GM12801 (cell line): Measurements from ENCODE around the gene WDR64.

Experiments
- TF ChIP-seq, protein P1 (sequence below): IDR thresholded peaks from one replicate; pipeline ENCODE4 v1.5.1; 2011; ENCODE audit warnings: control low read depth; ENCODE audit not compliant: insufficient read length; ENCODE audit errors: extremely low read depth

WDR64 gene

DNA sequence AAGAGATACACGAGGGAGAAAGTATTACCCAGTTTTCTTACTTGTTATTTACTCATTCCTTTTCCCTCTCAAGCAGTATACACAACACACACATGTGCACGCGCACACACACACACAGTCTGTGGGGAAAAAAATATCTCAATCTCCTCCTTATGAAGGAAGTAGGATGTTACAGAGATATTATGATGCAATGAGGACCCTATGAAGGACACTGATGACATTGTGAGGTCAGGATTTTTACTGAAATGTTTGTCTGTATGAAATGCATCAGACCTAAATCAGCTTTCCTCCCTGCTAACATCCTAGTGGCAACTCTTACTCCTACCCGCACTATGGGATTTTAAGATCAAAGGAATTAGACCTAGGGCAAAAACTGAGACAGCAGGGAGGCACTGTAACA is at the start of gene WDR64:
WDR64 (plus strand) TSS at position 270 of the 400 bp plus-strand sequence. CDS start 204 bp downstream, outside the sequence.
- TF ChIP-seq, protein P1, sequence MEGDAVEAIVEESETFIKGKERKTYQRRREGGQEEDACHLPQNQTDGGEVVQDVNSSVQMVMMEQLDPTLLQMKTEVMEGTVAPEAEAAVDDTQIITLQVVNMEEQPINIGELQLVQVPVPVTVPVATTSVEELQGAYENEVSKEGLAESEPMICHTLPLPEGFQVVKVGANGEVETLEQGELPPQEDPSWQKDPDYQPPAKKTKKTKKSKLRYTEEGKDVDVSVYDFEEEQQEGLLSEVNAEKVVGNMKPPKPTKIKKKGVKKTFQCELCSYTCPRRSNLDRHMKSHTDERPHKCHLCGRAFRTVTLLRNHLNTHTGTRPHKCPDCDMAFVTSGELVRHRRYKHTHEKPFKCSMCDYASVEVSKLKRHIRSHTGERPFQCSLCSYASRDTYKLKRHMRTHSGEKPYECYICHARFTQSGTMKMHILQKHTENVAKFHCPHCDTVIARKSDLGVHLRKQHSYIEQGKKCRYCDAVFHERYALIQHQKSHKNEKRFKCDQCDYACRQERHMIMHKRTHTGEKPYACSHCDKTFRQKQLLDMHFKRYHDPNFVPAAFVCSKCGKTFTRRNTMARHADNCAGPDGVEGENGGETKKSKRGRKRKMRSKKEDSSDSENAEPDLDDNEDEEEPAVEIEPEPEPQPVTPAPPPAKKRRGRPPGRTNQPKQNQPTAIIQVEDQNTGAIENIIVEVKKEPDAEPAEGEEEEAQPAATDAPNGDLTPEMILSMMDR, result no peak

DNA sequence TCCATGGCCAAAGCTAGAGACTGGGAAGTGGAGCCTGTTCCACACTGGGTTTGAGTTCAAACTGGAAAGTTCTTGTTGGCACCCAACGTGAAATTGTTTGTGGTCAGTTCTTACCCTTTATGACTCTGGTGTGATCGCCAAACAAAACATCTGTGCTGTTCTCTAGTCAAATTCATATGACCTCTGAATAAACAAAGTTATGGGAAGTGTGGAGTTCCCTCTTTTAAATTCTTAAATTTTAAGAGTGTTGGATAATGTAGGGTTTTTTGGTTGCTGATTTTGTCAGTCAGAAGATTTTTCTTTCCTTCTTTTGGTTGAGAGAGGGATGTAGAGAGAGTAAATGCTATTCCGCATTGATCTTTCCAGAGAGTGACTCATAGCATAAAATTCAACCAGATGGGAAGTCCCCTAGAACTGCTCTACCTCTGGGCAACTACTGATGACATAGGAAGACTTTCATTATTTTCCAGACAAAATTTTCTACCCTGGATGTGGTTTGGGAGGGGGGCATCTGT is 48.3 kb upstream of the WDR64 start:
- TF ChIP-seq, protein P1, result no peak

DNA sequence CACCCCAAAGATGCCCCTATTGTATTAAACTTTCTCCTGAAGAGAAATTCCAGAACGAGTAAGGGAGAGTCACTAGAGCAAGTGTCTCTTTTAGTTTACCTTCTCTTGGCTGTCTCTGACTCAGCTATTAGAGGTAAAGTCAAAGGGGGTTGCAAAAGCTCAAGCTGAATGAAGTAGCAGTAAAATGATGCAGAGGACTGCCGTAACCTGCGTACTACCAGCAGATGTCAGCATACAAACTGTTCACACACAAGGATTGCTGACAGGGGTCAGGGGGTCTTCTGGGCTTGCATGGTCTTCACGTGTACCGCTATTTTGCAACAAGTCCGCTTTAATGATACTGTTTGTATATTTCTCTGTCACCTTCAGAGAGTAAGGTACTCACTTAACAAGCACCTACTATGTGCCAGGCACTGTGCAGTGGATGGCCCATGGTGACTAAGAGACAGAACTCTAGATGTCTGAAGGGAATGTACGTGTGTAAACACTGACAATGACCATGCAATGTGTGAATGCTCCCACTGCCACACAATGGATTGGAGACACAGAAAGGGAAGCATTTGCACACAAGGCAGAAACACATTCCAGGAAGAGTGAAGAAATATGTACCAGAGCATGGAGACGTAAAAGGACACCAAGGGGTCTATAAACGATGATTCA is 46.8 kb upstream of the WDR64 start:
- TF ChIP-seq, protein P1, result no peak

DNA sequence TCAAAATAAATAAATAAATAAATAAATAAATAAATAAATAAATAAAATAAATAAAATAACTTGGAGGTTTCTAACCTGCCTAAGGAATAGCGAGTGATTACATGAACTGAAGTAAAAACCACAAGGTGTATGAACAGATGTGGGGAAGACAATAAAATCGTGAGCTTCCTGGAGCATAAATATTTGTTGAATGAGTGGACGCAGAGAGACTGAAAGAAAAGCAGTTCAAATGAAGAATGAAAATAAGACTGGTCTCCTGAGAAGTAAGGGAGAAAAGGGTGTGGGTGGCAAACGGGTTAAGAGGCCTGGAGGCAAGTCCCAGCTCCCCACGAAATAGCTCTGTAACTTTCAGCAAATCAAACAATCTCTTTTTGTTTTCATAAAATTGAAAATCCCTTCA is 45.5 kb upstream of the WDR64 start:
- TF ChIP-seq, protein P1, result no peak

DNA sequence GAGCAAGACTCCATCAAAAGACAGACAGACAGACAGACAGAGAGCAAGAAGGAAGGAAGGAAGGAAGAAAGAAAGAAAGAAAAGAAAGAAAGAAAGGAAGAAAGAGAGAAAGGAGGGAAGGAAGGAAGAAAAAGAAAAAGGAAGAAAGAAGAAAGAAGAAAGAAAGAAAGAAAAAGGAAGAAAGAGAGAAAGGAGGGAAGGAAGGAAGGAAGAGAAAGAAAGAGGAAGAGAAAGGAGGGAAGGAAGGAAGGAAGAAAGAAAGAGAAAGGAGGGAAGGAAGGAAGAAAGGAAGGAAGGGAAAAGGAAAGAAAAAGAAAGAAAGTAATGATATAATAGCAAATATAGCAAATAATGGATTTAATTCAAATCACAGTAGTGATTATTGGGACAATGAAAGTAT is 44.6 kb upstream of the WDR64 start:
- TF ChIP-seq, protein P1, result no peak

DNA sequence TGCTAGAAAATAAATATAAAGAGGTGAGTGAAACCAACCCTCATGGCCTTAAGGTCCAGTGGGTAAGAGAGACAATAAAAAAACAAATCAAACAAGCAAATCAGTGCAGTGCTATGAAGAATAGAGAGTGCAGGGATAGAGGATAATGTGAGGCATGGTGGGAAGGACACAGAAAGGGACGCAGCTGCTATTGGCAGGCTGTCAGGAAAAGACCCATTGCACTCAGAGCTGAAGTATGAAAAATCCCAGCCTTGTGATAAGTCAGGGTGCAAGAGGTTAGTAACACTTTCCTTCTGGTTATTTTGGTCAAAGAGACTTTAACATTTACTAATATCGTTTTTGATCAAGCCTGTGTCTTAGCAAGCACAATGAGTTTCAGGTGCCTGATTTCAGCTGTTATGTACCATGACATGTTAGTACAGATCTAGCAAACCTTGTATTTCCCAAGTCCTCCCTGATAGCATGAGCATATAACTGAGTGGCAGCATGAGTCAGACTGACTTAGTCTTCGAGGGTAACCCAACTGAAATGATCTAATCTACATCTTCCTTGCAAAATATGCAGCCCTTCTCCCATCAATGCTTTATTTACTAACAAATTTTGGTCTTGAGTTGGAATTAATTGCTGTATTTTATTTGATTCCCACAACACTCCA is 43.6 kb upstream of the WDR64 start:
- TF ChIP-seq, protein P1, result no peak

DNA sequence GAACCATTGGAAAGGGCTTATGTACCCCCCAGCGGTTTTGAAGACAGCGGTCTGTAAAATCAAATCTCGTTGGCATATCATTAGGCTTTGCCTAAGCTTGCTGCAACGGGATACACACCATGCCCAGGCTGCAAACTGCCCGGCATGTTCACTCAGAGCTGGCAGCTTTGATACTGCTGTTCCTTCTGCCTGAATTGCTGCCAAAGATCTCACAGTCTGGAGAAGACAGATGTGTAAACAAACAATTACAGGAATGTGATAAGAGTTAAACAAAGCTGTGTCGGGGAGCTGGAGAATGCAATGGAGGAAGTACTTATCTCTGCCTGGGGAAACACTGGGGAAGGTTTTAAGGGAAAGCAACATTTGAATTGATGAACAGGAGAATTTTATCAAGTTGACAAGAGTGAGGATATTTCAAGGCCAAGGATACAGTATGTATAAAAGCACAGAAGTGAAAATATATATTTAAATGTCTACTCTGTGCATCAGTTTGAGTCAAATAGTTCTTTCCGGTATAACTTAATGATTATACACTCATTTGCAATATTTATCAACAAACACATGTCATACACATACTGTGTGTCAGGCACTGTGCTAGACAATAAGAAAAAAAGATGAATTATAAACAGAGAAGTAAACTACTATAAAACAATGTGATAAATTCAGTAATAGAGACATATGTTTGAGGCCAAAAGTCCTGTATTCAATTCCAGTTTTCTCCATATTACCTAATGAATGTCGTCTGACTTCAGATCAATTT is 41.8 kb upstream of the WDR64 start:
- TF ChIP-seq, protein P1, result no peak
